Measurements from ENCODE around the gene MCOLN2. TPM values are rescaled to one million over a fixed set of nuclear protein-coding genes. Genes with fewer than 3 reads are reported as not detected.

Gene MCOLN2
- total RNA-seq, 1 donor from 2014 or later, result not detected

- Mint-ChIP-seq H3K9me3 (ENCODE audit: unreplicated experiment) (no peaks in the 10 kb centered on the region), H3K4me3 (ENCODE audit: unreplicated experiment) (no peak overlapping the region)
Observed at GRCh38 chr1:84956655-84957054, 40.3 kb downstream of the MCOLN2 start.

GRCh38 chr1:84956097-84956496 lies 40.8 kb downstream of the MCOLN2 start:
- Mint-ChIP-seq H3K4me1 (ENCODE audit: low read depth, unreplicated experiment) (no peaks in the 10 kb centered on the region), H3K9me3 (ENCODE audit: unreplicated experiment) (no peaks in the 10 kb centered on the region), H3K4me3 (ENCODE audit: unreplicated experiment) (no peak overlapping the region), H3K27me3 (ENCODE audit: unreplicated experiment) (no peaks in the 10 kb centered on the region), H3K36me3 (ENCODE audit: unreplicated experiment) (no peaks in the 10 kb centered on the region), H3K27ac (ENCODE audit: unreplicated experiment) (no peak overlapping the region)
- no peak for TF ChIP-seq CTCF (IDR thresholded peaks at IDR 0.05; ENCODE audit: partially characterized antibody, unreplicated experiment)
- DNase-seq, result no peak

More at GRCh38 chr1:84956655-84957054, 40.3 kb downstream of the MCOLN2 start:
- no peak for TF ChIP-seq CTCF (IDR thresholded peaks at IDR 0.05; ENCODE audit: partially characterized antibody, unreplicated experiment)
- no peaks in the 10 kb centered on the region for H3K27me3 Mint-ChIP-seq (ENCODE audit: unreplicated experiment)
- no peak for DNase-seq
- no peak overlapping the region for H3K27ac Mint-ChIP-seq (ENCODE audit: unreplicated experiment)
- no peaks in the 10 kb centered on the region for H3K36me3 Mint-ChIP-seq (ENCODE audit: unreplicated experiment)
- no peaks in the 10 kb centered on the region for H3K4me1 Mint-ChIP-seq (ENCODE audit: low read depth, unreplicated experiment)

- Mint-ChIP-seq H3K27ac (ENCODE audit: unreplicated experiment) (no peak overlapping the region), H3K4me1 (ENCODE audit: low read depth, unreplicated experiment) (peaks cover 3% of the 10 kb centered on the region), H3K27me3 (ENCODE audit: unreplicated experiment) (peaks cover 4% of the 10 kb centered on the region), H3K4me3 (ENCODE audit: unreplicated experiment) (no peak overlapping the region), H3K9me3 (ENCODE audit: unreplicated experiment) (no peaks in the 10 kb centered on the region), H3K36me3 (ENCODE audit: unreplicated experiment) (no peaks in the 10 kb centered on the region)
- DNase-seq, result no peak
- TF ChIP-seq CTCF (IDR thresholded peaks at IDR 0.05; ENCODE audit: partially characterized antibody, unreplicated experiment), result no peak
Observed at GRCh38 chr1:84949664-84950063, 47.2 kb downstream of the MCOLN2 start.

GRCh38 chr1:84947536-84948410 lies 49.1 kb downstream of the MCOLN2 start:
- no peaks in the 10 kb centered on the region for H3K36me3 Mint-ChIP-seq (ENCODE audit: unreplicated experiment)
- peaks cover 4% of the 10 kb centered on the region for H3K27me3 Mint-ChIP-seq (ENCODE audit: unreplicated experiment)
- H3K9me3 Mint-ChIP-seq (ENCODE audit: unreplicated experiment), result no peaks in the 10 kb centered on the region
- H3K27ac Mint-ChIP-seq (ENCODE audit: unreplicated experiment), result no peak overlapping the region
- peaks cover 3% of the 10 kb centered on the region for H3K4me1 Mint-ChIP-seq (ENCODE audit: low read depth, unreplicated experiment)
- no peak for TF ChIP-seq CTCF (IDR thresholded peaks at IDR 0.05; ENCODE audit: partially characterized antibody, unreplicated experiment)
- H3K4me3 Mint-ChIP-seq (ENCODE audit: unreplicated experiment), result no peak overlapping the region
- DNase-seq, result peak; percentile 15

- DNase-seq, result no peak
- no peak for TF ChIP-seq CTCF (IDR thresholded peaks at IDR 0.05; ENCODE audit: partially characterized antibody, unreplicated experiment)
- no peak overlapping the region for H3K27ac Mint-ChIP-seq (ENCODE audit: unreplicated experiment)
- H3K4me1 Mint-ChIP-seq (ENCODE audit: low read depth, unreplicated experiment), result peaks cover 3% of the 10 kb centered on the region
- H3K27me3 Mint-ChIP-seq (ENCODE audit: unreplicated experiment), result peaks cover 4% of the 10 kb centered on the region
- H3K36me3 Mint-ChIP-seq (ENCODE audit: unreplicated experiment), result no peaks in the 10 kb centered on the region
- H3K9me3 Mint-ChIP-seq (ENCODE audit: unreplicated experiment), result no peaks in the 10 kb centered on the region
- no peak overlapping the region for H3K4me3 Mint-ChIP-seq (ENCODE audit: unreplicated experiment)
Observed at GRCh38 chr1:84946631-84947030, 50.3 kb downstream of the MCOLN2 start.
